Calu3 (cell line): ENCODE results near the gene DOCK11. TPM values are rescaled to one million over a fixed set of nuclear protein-coding genes. Genes with fewer than 3 reads are reported as not detected.

Source experiments
- BruUV-seq: library from RNA; stranded (reverse); fragments of 400-500 nt; replicated peaks from 2 replicates; lab custom pipeline; 2021; lab: Mats Ljungman, UMichigan
- CTCF ChIA-PET: fragments of 300-600 bp; sonication (Branson Sonifier 250); formaldehyde crosslinking; loops from one replicate; lab custom pipeline; 2022; ENCODE audit warnings: antibody characterized with exemption; lab: Charles Lee
- DNase-seq: peaks from one replicate; pipeline ENCODE4 v3.0.0; 2022
- H3K27ac Mint-ChIP-seq: one replicate; pipeline ENCODE4 v1.8.0; 2022; ENCODE audit warnings: mixed read lengths; ENCODE audit not compliant: unreplicated experiment
- H3K27me3 Mint-ChIP-seq: one replicate; pipeline ENCODE4 v1.8.0; 2022; ENCODE audit warnings: mixed read lengths; ENCODE audit not compliant: unreplicated experiment
- H3K36me3 Mint-ChIP-seq: one replicate; pipeline ENCODE4 v1.8.0; 2022; ENCODE audit warnings: mild to moderate bottlenecking, moderate library complexity, mixed read lengths; ENCODE audit not compliant: insufficient read depth, unreplicated experiment
- H3K4me1 Mint-ChIP-seq: one replicate; pipeline ENCODE4 v1.8.0; 2022; ENCODE audit warnings: mild to moderate bottlenecking, low read depth, mixed read lengths; ENCODE audit not compliant: unreplicated experiment
- H3K4me3 Mint-ChIP-seq: one replicate; pipeline ENCODE4 v1.8.0; 2022; ENCODE audit warnings: mild to moderate bottlenecking, low read depth, moderate library complexity, mixed read lengths; ENCODE audit not compliant: unreplicated experiment
- H3K9me3 Mint-ChIP-seq: one replicate; pipeline ENCODE4 v1.8.0; 2022; ENCODE audit warnings: low read depth, mixed read lengths; ENCODE audit not compliant: unreplicated experiment
- CTCF ChIP-seq: fragments of 200-600 bp; IDR thresholded peaks from one replicate; pipeline ENCODE4 v1.8.0; 2022; ENCODE audit warnings: antibody characterized with exemption; ENCODE audit not compliant: unreplicated experiment
- intact Hi-C: fragments of 100-400 bp; cut with micrococcal nuclease; formaldehyde crosslinking; loops from one replicate; pipeline ENCODE4 v1.10.0; 2022; ENCODE audit not compliant: unreplicated experiment
- total RNA-seq: library from RNA; stranded (reverse); gene quantifications from 2 replicates; pipeline ENCODE4 v1.2.3, GENCODE V29; 2022

DOCK11 gene
- total RNA-seq, 1 experiment from 2014 or later, result 1.9 TPM

- H3K27me3 Mint-ChIP-seq, result no peaks in the 10 kb centered on the region
- H3K36me3 Mint-ChIP-seq, result no peaks in the 10 kb centered on the region
- H3K27ac Mint-ChIP-seq, result no peak overlapping the region
- TF ChIP-seq CTCF, result no peak
- no peaks in the 10 kb centered on the region for H3K4me1 Mint-ChIP-seq
- no peaks in the 10 kb centered on the region for H3K9me3 Mint-ChIP-seq
- CTCF ChIA-PET, result no interaction called here
- BruUV-seq, result no TSS peak
- no peak for DNase-seq
- intact Hi-C loops, result no loop called here
- H3K4me3 Mint-ChIP-seq, result no peak overlapping the region
These were observed 70.7 kb downstream of the DOCK11 start for GRCh38 chrX:118566359-118566758.

GRCh38 chrX:118569676-118570075 lies 74.1 kb downstream of the DOCK11 start:
- no peak for TF ChIP-seq CTCF
- Mint-ChIP-seq H3K27me3 (no peaks in the 10 kb centered on the region), H3K36me3 (no peaks in the 10 kb centered on the region), H3K9me3 (no peaks in the 10 kb centered on the region), H3K4me1 (no peaks in the 10 kb centered on the region), H3K4me3 (no peak overlapping the region), H3K27ac (no peak overlapping the region)
- intact Hi-C loops, result no loop called here
- BruUV-seq, result no TSS peak
- DNase-seq, result no peak
- CTCF ChIA-PET, result no interaction called here

GRCh38 chrX:118570209-118570608 lies 74.6 kb downstream of the DOCK11 start:
- intact Hi-C loops, result no loop called here
- BruUV-seq, result no TSS peak
- no peak for TF ChIP-seq CTCF
- H3K27ac Mint-ChIP-seq, result no peak overlapping the region
- CTCF ChIA-PET, result no interaction called here
- H3K9me3 Mint-ChIP-seq, result no peaks in the 10 kb centered on the region
- DNase-seq, result no peak
- no peaks in the 10 kb centered on the region for H3K27me3 Mint-ChIP-seq
- no peaks in the 10 kb centered on the region for H3K4me1 Mint-ChIP-seq
- no peak overlapping the region for H3K4me3 Mint-ChIP-seq
- no peaks in the 10 kb centered on the region for H3K36me3 Mint-ChIP-seq

- no peak overlapping the region for H3K27ac Mint-ChIP-seq
- no peak for DNase-seq
- H3K4me3 Mint-ChIP-seq, result no peak overlapping the region
- CTCF ChIA-PET, result no interaction called here
- BruUV-seq, result no TSS peak
- no peak for TF ChIP-seq CTCF
- intact Hi-C loops, result no loop called here
- no peaks in the 10 kb centered on the region for H3K4me1 Mint-ChIP-seq
- no peaks in the 10 kb centered on the region for H3K36me3 Mint-ChIP-seq
- H3K9me3 Mint-ChIP-seq, result no peaks in the 10 kb centered on the region
- no peaks in the 10 kb centered on the region for H3K27me3 Mint-ChIP-seq
These were observed 76.2 kb downstream of the DOCK11 start for GRCh38 chrX:118571836-118572235.
